Measurements from ENCODE around the gene ABLIM1.

GRCh38 chr10:114643158-114643557, 14.9 kb downstream of the ABLIM1 start:
- TF ChIP-seq ATF3 (CRISPR knock-in tag; conservative IDR thresholded peaks at IDR 0.05), result no peak
- no peak for TF ChIP-seq TEAD4 (CRISPR knock-in tag; IDR thresholded peaks at IDR 0.05)
- TF ChIP-seq CTCF (IDR thresholded peaks at IDR 0.05), result no peak
